ENCODE data around the gene CYP3A7.

GRCh38 chr7:99679400-99680191, 55.4 kb downstream of the CYP3A7 start, which contains the start of gene CYP3A5:
- TF ChIP-seq CTCF (optimal IDR thresholded peaks at IDR 0.05 in 1 of 3, IDR thresholded peaks at IDR 0.05 in 1 of 3, conservative IDR thresholded peaks at IDR 0.05 in 1 of 3; ENCODE audit: extremely low read depth in 1 of 3, insufficient read depth in 2 of 3, low read length in 3 of 3) (no peak), EZH2 (IDR thresholded peaks at IDR 0.05; ENCODE audit: low read length) (no peak)

Data from keratinocyte (primary cell).